Measurements from ENCODE around the gene LMF2.

LMF2 gene

DNA sequence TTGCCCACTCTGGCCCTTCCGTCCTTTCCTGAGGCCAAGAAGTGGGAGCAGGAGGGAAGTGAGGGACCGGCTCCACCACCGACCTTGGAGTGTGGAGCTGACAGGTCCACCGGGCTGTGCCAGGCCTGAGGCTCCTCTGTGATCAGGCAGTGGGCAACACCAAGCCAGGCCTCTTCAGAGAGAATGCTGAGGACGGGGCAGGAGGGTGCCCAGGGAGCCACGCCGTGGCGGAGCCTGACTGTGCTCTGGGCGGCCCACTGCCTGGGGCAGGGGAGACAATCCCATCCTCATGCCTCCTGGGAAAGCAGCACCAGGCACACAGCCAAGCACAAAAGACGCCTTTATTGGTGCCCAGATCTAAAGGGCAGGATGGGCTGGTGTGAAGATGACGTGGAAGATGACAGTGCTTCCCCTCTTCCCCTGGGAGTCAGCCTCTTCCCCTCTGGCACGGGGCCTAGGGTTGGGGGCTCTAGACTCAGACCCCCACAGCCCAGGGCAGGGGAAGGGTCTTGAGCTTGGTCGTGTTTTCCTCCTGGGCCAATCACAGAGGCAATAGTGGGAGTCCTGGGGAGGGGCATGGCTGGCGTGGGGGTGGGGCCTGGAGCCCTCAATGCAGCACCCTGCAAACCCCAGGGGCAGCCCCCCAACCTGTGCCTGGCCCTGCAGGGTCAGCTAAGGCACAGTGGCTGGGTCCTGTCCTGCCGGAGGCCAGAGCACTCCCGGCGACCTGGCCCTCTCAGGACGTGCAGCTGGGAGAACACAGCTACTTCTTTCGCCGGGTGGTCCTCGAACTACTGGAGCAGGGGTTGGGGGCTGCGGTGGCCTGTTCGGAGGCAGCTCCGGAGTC lies 4.7 kb downstream of the LMF2 start:
- DNase-seq, result no peak

DNA sequence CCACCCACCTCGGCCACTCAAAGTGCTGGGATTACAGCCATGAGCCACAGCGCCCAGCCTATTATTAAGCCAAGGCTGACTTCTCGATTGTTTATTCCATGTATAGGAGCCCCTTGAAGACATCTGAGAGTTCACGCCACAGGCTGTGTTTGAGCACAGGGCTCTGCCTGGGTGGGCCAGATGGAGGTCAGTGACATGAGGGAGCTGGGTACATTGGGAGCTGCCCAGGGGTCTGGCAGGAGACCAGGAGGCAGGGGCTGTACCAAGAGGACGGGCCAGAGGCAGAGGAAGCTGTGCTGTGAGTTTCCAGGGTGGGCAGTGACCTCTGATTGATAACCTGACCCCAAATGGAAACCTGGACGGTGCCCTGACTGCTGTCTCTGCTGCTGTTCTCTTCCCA lies 5.4 kb downstream of the LMF2 start:
- no peak for DNase-seq

DNA sequence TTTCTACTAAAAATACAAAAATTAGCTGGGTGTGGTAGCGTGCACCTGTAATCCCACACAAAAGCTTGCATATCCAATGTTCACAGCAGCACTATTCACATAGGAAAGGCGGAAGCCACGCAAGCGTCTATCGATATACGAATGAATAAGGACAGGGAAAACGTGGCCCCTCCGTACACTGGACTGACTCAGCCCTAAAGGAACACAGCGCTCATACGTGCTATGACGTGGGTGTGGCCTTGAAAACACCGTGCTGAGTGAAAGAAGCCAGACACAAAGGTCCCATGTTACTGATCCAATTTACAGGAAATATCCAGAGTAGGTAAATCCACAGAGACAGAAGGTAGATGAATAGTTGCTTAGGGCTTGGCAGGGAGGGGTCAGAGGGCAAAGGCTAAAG lies 7.0 kb downstream of the LMF2 start:
- DNase-seq, result no peak

DNA sequence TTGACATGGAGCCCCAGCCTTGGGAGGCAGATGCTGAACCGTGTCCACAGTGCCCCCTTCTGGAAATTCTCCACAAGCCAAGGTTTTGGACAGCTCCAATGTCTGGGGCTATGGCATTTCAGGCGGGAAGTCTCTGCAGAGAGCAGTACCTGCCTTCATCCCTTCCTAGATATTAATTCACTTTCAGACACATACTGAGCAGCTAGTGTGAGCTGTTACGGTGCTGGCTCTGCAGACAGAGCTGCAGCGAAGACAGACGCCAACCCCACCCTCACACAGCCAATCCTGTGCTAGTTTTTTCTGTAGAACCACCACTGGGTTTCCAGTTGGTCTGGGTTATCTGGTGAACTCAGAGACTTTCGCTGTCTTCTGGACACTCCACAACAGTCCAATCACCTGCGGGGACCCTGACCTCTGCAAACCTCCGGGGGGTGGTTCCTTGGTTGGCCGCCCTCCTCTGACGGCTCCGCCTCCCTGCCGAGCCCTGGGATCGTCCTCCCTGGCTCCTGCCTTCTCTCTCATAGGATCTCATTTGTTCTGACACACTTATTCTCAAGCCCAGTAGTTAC lies 9.1 kb downstream of the LMF2 start:
- peak; percentile 79 for DNase-seq

DNA sequence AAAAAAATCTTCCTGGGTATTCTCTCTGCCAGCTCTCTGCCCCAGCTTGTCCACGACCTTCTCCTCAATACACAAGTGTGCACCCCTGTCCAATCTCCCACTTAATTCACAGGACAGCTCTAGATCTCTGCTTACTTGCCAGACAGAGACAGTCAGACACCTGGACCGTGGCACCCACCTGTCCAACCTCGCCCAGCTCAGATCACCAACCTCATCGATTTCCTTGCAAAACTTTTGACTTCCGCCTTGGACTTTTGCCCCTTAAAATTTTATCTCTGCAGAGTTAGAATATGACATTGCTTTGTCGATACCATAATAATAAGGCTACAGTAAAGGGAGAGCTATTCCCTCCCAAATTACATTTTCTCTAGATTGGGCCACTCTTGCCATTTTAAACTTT lies 10.4 kb downstream of the LMF2 start:
- DNase-seq, result no peak

DNA sequence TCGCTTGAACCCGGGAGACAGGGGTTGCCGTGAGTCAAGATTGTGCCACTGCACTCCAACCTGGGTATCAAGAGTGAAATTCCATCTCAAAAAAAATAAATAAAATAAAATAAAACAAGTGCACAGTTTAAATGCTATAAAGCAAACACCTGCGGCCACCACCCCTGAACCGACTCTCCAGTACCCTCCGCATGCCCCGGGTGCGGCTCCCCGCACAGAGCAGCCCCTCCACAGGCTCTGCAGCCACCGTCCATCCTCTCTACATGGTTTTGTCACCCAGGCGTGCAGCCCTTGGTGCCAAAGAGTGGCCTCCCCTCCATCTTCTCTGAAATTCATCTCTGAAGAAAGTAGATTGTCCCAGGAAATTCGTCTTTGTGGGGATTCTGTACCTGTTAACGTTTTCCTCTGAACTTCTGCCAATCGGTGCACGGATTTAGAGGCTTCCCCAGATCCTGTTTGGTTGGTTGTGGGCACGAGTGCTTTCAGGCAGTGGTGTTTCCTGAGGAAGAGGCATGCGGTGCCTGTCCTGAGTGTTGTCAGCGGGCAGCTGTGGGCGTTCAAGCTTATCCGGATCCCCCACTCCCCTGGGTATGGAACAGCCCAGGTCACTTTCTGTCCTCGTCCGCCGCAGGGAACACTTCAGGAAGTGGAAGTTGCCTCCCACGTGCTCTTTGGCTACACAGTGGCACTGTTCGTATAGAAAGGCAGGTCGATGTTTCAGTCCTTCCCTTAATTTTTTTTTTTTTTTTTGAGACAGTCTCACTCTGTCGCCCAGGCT lies 16.8 kb downstream of the LMF2 start:
- DNase-seq, result peak; percentile 39

DNA sequence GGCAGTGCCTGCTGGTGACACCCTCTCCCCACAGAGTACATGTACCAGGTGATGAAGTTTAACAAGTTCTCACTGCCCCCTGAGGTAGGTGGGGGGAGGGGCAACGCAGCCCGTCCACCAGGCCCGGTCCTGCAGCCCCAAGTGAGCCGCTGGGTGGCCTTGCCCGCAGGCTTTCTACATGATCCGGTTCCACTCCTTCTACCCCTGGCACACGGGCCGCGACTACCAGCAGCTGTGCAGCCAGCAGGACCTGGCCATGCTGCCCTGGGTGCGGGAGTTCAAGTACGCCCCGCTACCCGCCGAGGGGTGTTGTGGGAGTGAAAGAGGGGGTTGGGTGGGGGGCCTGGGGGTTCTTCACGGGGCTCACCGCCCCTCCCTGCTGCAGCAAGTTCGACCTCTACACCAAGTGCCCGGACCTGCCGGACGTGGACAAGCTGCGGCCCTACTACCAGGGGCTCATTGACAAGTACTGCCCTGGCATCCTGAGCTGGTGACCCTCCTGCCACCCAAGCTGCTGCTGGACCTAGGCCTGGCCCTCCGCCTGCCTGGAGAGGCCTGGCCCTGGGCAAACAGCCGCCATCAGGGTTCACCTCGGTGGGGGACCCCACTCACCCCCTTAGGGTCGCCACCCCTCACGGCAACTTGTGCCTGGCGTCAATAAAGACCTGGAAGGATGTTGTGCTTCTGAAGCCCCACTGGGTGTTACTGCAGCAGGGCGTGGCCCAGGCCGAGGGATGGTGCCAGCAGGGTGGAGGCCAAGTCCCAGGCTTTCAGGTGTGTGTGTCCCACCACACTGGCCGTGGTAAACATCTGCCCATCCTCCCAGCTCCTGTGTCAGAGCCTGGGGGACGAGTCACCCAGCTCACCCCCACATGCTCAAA lies 17.9 kb downstream of the LMF2 start:
- no peak for DNase-seq

DNA sequence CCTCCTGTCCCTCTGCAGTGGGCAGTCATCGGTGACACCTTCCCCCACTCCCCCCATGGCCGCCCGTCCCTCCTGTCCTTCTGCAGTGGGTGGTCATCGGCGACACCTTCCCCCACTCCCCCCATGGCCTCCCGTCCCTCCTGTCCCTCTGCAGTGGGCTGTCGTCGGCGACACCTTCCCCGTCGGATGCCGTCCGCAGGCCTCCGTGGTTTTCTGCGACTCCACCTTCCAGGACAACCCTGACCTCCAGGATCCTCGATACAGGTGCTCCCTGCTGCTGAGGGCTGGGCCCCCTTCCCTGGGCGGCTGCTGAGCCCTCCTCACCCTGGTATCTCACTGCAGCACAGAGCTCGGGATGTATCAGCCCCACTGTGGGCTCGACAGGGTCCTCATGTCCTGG lies 18.6 kb downstream of the LMF2 start:
- no peak for DNase-seq

DNA sequence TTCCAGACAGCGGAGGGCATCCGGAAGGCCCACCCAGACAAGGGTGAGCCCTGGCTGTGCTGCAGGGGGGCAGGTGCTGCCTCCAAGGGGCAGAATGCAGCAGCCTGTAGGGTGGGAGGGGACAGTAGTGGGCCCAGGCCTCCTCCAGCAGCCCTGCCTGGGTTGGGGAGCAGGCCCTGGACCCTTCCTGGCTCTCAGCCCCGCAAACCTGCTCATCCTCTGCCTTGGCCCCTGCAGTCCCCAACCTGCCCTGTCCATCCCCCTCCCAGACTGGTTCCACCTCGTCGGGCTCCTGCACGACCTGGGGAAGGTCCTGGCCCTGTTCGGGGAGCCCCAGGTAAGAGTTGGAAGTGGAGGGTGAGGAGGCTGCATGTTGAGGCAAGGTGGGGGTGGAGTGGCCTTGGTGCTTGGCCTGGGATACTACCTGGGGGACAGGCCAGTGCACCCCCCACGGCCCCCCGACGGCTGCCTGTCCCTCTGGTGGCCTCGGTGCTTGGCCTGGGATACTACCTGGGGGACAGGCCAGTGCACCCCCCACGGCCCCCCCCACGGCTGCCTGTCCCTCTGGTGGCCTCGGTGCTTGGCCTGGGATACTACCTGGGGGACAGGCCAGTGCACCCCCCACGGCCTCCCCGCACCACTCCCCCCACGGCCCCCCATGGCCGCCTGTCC lies 19.4 kb downstream of the LMF2 start:
- no peak for DNase-seq

DNA sequence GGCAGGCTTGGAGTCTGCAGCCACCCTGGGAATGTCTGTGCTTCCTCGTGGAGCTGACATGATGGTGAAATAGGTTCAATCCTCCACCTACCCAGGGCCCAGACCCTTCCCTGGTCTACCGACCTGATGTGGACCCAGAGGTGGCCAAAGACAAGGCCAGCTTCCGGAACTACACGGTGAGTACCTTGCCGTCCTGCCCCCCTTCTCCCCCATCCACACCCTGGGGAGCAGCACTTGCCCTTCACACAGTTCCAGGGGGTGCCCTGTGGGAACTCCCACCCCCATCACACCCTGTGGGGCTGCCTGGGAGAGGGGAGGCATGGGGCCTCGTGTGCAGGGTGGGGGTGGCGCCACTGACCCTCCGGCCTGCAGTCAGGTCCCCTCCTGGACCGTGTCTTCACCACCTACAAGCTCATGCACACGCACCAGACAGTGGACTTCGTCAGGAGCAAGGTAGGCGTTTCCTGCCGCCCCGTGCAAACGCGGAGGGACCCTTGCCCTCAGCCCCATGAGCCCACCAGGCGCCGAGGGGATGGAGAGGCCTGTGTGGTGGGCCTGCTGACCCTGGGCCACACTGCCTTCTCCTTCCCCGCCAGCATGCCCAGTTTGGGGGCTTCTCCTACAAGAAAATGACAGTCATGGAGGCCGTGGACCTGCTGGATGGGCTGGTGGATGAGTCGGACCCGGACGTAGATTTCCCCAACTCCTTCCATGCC lies 20.1 kb downstream of the LMF2 start:
- no peak for DNase-seq

DNA sequence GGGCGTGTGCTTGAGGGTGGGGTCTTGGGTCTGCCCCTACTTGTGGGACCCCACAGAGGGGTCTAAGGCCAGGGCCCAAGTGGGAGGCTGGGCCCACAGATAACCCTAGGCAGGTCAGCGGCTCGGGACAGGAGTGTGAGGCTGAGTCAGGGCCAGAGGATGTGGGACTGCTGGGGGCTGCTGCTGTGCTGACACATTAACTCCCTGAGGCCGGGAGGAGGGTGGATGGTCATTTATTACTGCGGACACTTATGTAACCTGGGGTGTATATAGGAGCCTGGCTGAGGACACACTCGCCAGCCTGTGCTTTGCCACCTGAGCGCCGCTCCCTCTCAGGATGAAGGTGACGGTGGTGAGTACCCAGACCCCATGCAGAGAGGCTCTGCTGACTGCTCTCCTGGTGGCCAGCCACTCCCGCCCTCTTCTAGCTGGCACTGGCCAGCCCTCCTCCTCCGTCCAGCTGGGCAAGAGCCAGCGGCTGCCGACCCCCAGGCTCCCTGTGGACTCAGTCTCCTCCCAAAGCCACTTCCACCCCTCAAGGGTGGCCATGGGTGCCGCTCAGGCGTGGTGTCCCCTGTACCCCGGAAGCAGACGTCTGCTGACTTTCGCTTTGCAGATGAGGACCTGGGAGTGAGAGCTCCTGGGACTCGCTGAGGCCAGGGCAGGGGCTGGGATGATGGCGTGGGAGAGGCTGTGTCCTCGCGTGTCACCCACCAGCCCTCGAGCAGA lies 20.8 kb downstream of the LMF2 start, which contains the start of gene MIOX:
MIOX (plus strand) TSS at position 299 of the 729 bp plus-strand sequence; CDS start at position 338, 39 bp downstream.
- DNase-seq, result no peak

DNA sequence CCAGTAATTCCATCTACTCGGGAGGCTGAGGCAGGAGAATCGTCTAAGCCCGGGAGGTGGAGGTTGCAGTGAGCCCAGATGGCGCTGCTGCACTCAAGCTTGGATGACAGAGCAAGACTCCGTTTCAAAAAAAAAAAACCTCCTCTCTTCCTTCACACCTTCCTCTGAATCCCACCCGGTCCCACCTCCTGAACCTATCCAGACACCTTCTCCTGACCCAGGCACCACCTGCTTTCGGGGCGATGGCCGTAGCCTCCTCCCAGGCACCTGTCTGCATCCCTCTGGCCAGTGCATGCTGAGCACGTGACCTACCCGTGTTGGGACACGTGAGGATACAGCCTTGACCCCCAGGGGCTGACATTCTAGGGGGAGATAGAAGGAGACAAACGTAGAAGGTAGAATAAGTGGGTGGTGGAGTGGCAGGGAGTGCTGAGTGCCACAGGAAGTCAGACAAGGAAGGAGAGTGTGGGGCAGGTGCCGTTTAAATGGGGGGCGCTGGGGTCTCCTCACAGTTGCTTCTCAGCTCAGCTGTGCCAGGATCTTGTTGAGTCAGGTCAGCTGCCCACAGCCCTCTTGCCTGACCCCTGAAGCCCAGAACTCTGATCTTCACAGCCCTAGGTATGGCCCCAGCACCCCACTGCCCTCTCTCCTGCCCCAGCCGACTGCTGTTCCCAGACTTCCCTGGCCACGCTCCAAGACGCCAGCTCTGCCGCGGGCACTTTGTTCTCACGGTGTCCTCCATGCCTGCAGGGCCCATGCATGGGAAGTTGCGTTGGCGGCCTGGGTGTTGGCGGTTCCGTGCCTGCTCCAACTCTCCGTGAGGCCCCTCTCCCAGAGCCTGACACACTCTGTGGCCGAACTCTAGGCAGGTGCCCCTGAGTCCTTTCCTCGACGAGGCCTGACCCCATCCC lies 22.0 kb downstream of the LMF2 start:
- DNase-seq, result no peak

DNA sequence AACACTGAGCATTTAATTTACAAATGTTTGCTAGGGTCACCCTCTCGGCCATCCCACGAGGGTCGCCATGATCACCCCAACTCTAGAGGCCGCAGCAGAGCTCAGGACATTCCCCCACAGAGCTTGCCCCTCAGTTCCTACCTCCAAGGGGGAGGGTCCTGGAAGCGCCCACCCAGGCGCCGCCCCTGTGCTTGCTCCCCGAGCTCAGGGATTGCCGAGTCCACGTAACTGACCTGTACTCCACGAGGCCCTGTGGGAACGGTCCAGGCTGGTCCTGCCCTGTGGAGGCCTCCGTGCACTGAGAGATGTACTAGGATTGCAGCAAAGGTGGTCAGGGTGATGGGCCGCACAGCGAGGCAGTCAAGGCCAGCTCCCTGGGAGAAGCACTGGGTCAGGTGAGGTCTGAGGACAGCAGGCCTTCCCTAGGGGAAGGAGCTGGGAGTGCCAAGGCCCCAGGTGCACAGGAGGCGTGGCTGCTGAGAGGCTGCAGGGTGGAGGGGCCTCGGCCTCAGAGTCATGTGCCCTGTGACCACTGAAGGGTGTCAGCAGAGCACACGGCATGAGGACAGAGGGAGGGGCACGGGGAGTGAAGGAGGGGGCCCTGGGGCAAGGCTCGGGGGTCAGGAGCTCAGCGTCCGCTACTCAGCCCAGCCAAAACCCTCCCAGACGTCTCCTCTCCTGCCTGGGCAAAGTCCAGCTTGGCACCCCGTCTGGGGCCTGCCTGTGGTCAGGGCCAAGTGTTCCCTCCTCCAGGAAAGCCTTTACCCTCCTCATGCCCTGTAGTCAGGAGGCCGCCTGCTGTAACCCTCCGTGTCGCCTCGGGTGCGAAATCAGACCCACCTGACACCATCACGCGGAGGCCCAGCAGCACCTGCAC lies 23.3 kb downstream of the LMF2 start:
- DNase-seq, result no peak

DNA sequence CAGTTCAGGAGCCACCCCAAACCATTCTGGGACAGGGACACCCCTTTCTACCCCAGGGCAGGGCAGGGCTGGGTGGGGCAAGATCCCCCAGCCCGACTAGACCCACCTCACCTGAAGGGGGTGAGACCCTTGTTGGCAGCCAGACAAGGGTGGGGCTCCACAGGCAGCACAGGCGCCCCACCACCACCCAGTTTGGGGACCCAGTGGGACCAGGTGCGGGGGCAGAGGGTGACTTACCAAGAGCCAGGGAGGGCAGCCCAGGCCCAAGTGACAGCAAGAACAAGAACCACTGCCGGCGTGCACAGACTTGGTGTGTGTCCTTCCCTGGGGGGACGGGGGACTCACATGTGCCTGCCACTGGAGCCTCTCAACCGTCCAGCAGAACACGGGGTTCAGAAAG lies 23.9 kb downstream of the LMF2 start:
- DNase-seq, result no peak

DNA sequence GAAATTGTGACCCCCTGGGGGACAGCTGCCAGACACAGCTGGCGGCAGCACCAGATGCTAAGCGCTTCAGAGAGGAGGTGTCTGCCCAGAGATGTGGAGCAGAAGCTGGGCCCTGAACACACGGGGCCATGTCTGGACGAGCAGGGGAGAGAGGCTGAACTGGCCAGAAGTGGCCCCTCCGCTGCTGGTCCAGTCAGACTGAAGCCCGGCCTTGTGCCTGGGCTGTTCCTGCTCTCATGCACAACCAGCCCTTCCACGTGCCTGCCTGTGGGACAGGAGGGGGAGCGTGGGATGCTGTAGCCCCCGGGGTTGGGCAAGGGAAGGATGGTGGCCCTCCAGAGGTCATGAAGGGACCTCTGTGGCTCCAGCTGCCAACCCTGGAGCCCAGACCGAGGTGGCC lies 24.4 kb downstream of the LMF2 start:
- DNase-seq, result no peak

DNA sequence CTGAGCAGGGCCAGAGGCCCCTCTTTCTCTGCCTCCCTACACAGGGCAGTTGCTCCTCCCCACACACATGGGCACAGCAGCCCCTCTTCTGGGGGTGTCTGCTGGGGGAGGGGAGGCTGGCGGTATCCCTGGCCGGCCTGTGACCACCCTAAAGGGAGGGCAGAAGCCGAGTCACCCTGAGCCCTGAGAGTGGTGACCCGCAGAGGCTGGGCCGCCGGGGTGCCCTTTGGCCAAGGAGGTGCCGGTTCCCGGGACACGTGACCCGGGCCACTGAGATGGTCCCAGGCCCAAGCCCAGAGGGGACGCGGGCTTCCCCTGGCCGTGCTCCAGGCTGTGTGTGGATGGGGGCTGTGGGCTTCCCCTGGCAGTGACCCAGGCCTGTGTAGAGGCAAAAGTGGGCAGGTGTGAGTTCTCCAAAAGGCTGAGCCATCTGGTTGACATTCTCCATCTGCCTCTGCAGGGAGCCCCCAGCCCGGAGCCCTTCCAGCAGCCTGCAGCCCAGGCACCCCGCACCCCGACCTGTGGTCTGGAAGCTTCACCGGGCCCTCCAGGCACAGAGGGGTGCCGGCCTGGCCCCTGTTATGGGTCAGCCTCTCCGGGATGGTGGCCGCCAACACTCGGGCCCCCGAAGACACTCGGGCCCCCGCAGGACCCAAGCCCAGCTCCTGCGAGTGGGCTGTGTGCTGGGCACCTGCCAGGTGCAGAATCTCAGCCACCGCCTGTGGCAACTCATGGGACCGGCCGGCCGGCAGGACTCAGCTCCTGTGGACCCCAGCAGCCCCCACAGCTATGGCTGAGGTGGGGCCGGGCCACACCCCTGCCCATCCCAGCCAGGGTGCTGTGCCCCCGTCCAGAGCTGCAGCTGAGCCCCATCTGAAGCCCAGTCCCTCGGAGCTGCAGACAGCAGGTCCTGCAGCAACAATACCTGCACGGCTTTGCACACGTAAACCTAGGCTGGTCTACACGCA lies 25.1 kb downstream of the LMF2 start:
- DNase-seq, result no peak

DNA sequence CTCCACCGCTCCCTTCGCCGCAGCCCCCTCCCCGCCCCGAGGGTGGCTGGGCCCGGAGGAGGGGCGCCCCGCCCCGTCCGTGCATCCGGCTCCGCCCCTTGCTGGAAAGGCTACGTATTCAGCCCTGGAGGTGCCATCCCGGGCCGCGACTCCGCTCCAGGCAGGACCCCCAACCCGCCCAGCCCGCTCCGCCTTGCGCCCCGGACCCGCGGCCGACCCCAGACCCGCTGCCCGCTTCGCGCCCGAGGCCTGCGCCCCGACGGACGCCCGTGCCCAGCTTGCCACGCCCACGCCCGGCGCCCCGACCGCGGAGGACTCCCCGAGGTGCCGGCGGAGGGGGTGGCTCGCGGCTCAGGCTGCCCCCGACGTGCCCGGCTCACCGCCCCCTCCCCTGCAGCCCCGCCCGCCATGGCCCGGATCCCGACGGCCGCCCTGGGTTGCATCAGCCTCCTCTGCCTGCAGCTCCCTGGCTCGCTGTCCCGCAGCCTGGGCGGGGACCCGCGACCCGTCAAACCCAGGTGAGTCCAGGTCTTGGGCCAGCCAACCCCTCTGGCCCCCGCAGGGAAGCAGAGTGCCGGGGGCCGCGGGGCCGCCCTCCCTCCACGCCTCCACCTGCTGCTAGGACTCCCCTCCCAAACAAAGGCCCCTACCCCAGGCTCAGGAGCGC lies 25.9 kb downstream of the LMF2 start, which contains the start of gene ADM2:
ADM2 (plus strand) TSS at position 104 of the 667 bp plus-strand sequence; CDS start at position 409, 305 bp downstream.
- peak; percentile 78 for DNase-seq

All from stimulated activated CD4-positive, alpha-beta T cell treated with anti-CD3 and anti-CD28 coated beads, Interleukin-15, amount 100 ng/mL, for 24 hours (primary cell).